GM18508 (cell line): ENCODE data around the gene TLR5.

Experiments used
- ATAC-seq: cut with Tn5 transposase; IDR thresholded peaks from one replicate; pipeline ENCODE4 v1.9.1; 2021; ENCODE audit warnings: moderate number of reproducible peaks; ENCODE audit not compliant: insufficient read depth, unreplicated experiment

The TLR5 gene

DNA sequence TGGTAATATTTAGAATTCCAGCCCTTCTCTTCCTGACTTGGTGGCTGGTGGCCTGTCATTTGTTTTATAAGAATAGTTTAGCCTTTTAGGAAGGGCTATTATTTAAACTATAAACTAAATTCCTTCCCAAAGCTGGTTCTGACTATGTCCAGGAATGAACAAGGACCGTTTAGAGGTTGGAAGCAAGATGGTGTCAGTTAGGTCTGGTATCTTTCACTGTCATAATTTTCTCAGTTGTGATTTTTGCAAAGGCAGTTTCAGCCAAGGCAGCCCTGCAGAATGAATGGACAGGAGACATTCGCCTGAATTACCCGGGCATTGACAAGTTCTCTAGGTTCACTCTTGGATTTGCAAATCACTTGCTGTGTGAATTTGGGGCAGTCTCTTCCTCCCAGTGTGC, 67.2 kb downstream of the TLR5 start:
- ATAC-seq, result no peak

DNA sequence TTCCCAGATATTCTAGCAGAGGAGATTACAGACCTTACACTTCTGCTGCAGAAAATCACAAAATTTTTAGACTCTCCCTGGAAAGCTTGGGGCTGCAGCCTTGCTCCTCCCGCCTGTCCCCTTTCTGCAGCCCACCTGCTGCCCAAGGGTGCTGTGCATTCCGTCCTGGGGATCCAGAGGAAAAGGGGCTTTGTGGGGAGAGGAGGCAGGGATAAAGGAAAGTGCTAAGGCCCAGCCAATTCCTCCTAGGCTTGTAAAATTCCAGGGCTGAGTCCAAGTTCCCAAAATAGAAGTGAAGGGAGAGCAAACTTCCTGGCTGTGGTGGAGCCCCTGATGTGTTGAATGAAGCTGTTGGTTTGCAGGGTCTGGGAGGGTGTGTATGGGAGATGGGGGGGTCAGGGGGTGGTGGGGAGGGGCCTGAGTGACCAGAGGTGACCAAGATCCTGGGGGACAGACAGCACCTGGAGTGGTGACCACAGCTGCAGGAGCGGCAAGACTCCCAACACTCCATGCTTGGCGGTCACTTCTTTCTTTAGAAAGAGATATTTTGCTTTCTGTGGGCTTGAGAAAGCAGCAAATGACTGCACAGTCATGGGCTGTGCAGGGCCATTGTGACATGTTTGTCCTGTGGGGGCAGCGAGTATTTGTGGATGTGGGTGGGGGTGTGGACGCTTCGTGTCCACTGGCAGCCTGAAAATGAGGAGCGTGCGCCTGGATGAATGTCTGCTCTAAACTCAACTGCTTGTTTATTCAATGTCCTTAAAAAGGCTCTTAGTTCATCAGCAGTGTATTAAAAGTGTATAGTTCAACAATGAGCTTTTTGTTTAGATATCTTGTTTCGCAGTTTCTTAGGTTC, 68.4 kb downstream of the TLR5 start:
- no peak for ATAC-seq

DNA sequence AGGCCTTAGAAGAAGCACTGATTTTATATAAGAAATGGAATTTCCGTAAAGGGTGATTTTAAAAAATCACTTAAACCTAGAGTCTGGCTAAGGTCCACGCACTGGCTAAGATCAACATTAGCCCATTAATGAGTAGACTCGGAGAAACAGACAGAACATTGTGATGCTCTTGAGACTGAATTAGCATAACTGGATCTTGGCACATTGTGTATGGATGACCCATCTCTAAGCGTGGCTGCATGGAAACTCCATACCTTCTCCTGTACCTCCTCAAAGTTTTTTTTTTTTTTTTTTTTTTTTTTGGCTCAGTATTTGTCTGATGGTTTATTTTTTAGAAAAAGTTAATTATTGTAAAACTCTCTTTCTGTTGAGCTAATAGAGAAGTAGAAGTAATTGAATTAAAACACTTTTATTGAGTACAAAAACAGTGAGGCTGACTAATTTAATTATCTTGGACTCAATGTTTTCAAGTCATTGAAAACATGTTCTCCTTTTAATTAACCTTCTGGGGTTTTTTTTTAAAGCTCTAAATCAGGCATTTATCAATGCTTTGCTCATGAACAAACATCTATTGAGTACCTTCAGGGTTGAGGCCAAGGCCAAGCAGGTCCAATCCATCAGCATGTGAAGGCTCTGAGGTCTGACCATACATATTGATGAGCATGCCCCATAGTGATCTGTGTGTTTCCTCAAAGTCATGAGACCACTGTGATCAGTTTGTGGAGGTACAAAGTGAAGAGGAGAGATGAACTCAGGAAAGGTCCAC, 74.0 kb downstream of the TLR5 start:
- ATAC-seq, result no peak

DNA sequence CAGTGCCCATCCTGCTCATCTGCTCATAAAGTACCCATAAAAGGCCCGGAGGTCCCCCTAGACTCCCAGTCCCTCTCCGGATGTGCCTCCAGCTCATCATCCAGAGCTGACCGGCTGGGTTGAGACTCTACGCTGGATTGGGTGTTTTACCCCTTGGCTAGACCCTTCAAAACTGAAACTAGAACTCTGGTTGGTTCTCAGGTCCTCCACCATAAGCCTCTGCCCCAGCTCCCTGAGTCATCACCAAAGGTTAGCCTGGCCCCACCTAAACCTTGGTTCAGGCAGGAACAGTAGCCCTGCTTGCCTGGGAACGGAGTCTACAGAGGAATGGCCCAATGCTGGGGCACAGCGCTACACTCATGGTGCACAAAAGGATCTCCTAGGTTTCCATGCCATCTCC, 75.1 kb downstream of the TLR5 start:
- no peak for ATAC-seq

DNA sequence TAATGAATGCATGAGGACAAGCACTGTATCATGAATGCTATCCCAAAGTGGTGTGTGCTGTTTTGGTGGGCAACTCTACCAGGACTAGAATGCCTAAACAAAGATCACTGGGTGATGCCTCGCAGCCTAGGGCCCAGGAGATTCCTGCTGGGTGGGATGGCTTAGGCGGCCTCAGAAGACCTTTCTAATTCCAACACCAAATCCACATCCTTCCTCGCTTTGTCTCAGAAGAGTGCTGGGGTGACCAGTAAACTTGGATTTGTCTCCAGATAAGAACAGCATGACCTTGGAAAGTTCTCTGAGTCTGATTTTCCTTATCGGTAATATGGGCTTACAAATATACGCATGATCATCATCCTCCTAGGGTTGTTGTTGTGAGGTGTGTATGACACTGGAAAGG, 76.6 kb downstream of the TLR5 start:
- ATAC-seq, result no peak

DNA sequence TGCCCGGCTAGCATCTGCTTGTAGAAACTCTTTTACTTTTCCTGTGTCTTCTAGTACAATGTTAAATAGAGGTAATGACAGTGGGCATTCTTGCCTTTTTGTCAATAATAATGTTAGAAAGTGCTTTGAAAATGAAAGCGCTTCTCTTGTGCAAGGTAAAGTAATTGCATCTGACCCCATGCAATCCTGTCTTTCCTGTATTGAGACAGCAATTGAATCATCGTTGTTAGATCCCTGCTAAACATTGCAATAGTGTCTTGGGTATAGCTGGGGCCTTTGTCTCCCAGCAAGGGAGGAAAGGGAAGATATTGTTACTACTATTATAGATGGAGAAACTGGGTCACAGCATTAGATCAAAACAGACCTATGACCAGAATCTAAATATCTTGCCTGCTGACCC, 80.9 kb downstream of the TLR5 start:
- ATAC-seq, result no peak

DNA sequence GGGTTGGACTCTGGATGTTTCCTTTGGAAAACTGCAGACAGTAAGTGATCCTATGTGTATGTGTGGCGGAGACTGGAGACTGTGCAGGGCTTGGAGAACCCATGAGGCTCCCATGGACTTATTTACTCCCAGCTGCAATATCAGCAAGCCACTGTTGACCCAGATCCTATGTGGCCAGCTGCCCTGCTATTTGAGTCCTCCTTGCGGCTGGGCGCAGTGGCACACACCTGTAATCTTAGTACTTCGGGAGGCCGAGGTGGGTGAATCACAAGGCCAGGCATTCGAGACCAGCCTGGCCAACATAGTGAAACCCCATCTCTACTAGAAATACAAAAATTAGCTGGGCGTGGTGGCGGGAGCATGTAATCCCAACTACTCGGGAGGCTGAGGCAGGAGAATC, 83.5 kb downstream of the TLR5 start:
- ATAC-seq, result no peak
